ENCODE measurements around the gene PLCB3. TPM values are rescaled to one million over a fixed set of nuclear protein-coding genes. Genes with fewer than 3 reads are reported as not detected.

Gene PLCB3
- total RNA-seq, 4 donors from 2014 or later, result 33.3 to 46.9 (median 36.3) TPM

GRCh38 chr11:64266339-64266738, 15.0 kb downstream of the PLCB3 start:
- WGBS, result 87% methylated on average over 15 of the region's 15 CpGs
- Histone ChIP-seq H3K27ac (no peak overlapping the region), H3K4me3 (no peak overlapping the region), H3K9me3 (no peaks in the 10 kb centered on the region), H3K27me3 (no peaks in the 10 kb centered on the region), H3K36me3 (peaks cover 52% of the 10 kb centered on the region), H3K4me1 (peaks cover 27% of the 10 kb centered on the region)
- TF ChIP-seq EP300 (IDR thresholded peaks at IDR 0.05) (no peak), POLR2A (IDR thresholded peaks at IDR 0.05) (no peak), POLR2AphosphoS5 (IDR thresholded peaks at IDR 0.05) (no peak), CTCF (IDR thresholded peaks at IDR 0.05) (no peak)
- DNase-seq (ENCODE audit: low spot score in 2 of 2), result no peak

GRCh38 chr11:64267207-64267945, 16.0 kb downstream of the PLCB3 start:
- Histone ChIP-seq H3K4me3 (no peak overlapping the region), H3K27me3 (no peaks in the 10 kb centered on the region), H3K27ac (peak overlapping the region; percentile 95), H3K9me3 (no peaks in the 10 kb centered on the region), H3K4me1 (peaks cover 37% of the 10 kb centered on the region), H3K36me3 (peaks cover 41% of the 10 kb centered on the region)
- 37% methylated on average over 19 of the region's 27 CpGs for WGBS
- DNase-seq (ENCODE audit: low spot score in 2 of 2), result no peak
- TF ChIP-seq EP300 (IDR thresholded peaks at IDR 0.05), result no peak
- TF ChIP-seq POLR2A (IDR thresholded peaks at IDR 0.05), result no peak
- no peak for TF ChIP-seq POLR2AphosphoS5 (IDR thresholded peaks at IDR 0.05)
- no peak for TF ChIP-seq CTCF (IDR thresholded peaks at IDR 0.05)

GRCh38 chr11:64268025-64268892, 16.9 kb downstream of the PLCB3 start:
- no peak for DNase-seq (ENCODE audit: low spot score in 2 of 2)
- 42% methylated on average over 16 of the region's 23 CpGs for WGBS
- H3K27ac ChIP-seq, result peak overlapping the region; percentile 95

GRCh38 chr11:64268893-64269539, 17.7 kb downstream of the PLCB3 start:
- DNase-seq (ENCODE audit: low spot score in 2 of 2), result no peak

More at GRCh38 chr11:64268025-64268892, 16.9 kb downstream of the PLCB3 start:
- Histone ChIP-seq H3K9me3 (no peaks in the 10 kb centered on the region), H3K4me3 (peak overlapping the region; percentile 69), H3K4me1 (peaks cover 37% of the 10 kb centered on the region), H3K27me3 (no peaks in the 10 kb centered on the region), H3K36me3 (peaks cover 33% of the 10 kb centered on the region)
- TF ChIP-seq CTCF (IDR thresholded peaks at IDR 0.05), result no peak
- no peak for TF ChIP-seq POLR2A (IDR thresholded peaks at IDR 0.05)
- no peak for TF ChIP-seq POLR2AphosphoS5 (IDR thresholded peaks at IDR 0.05)
- TF ChIP-seq EP300 (IDR thresholded peaks at IDR 0.05), result no peak

More at GRCh38 chr11:64268893-64269539, 17.7 kb downstream of the PLCB3 start:
- TF ChIP-seq CTCF (IDR thresholded peaks at IDR 0.05) (no peak), EP300 (IDR thresholded peaks at IDR 0.05) (no peak), POLR2AphosphoS5 (IDR thresholded peaks at IDR 0.05) (no peak), POLR2A (IDR thresholded peaks at IDR 0.05) (no peak)
- Histone ChIP-seq H3K4me3 (peak overlapping the region; percentile 69), H3K36me3 (peaks cover 25% of the 10 kb centered on the region), H3K9me3 (no peaks in the 10 kb centered on the region), H3K27ac (peak overlapping the region; percentile 95), H3K4me1 (peaks cover 37% of the 10 kb centered on the region), H3K27me3 (no peaks in the 10 kb centered on the region)
- 3% methylated on average over 12 of the region's 34 CpGs for WGBS

Data from suprapubic skin (tissue), 4 donors.